HG03108 (cell line): ENCODE results near the gene LTBP2.
A peak's percentile ranks its signal among the peaks of the same experiment; 100 is the strongest.

Source experiments
- ATAC-seq: cut with Tn5 transposase; IDR thresholded peaks from one replicate; pipeline ENCODE4 v1.9.1; 2021; ENCODE audit warnings: moderate library complexity; ENCODE audit not compliant: unreplicated experiment

LTBP2 gene

GRCh38 chr14:74509587-74510222 lies 102.3 kb downstream of the LTBP2 start:
- no peak for ATAC-seq

GRCh38 chr14:74508844-74509428 lies 103.1 kb downstream of the LTBP2 start:
- ATAC-seq, result no peak

- ATAC-seq, result no peak
Observed at GRCh38 chr14:74508292-74508731, 103.7 kb downstream of the LTBP2 start.

GRCh38 chr14:74507840-74508239 lies 104.2 kb downstream of the LTBP2 start:
- no peak for ATAC-seq

- no peak for ATAC-seq
Observed at GRCh38 chr14:74507085-74507484, 105.0 kb downstream of the LTBP2 start.

GRCh38 chr14:74506411-74506851 lies 105.6 kb downstream of the LTBP2 start:
- no peak for ATAC-seq

GRCh38 chr14:74505831-74506230 lies 106.2 kb downstream of the LTBP2 start:
- ATAC-seq, result no peak

- no peak for ATAC-seq
Observed at GRCh38 chr14:74504874-74505720, 106.9 kb downstream of the LTBP2 start.

- no peak for ATAC-seq
Observed at GRCh38 chr14:74504412-74504811, 107.6 kb downstream of the LTBP2 start.

GRCh38 chr14:74503938-74504335 lies 108.1 kb downstream of the LTBP2 start:
- no peak for ATAC-seq

GRCh38 chr14:74503291-74503937 lies 108.6 kb downstream of the LTBP2 start:
- no peak for ATAC-seq

- no peak for ATAC-seq
Observed at GRCh38 chr14:74502236-74503019, 109.6 kb downstream of the LTBP2 start.

- ATAC-seq, result no peak
Observed at GRCh38 chr14:74501691-74502090, 110.3 kb downstream of the LTBP2 start.

GRCh38 chr14:74501135-74501614 lies 110.9 kb downstream of the LTBP2 start:
- no peak for ATAC-seq

- no peak for ATAC-seq
Observed at GRCh38 chr14:74500417-74501134, 111.5 kb downstream of the LTBP2 start.

- no peak for ATAC-seq
Observed at GRCh38 chr14:74495356-74495755, 116.7 kb downstream of the LTBP2 start.

GRCh38 chr14:74493343-74494261 lies 118.4 kb downstream of the LTBP2 start, which contains the start of gene ISCA2:
Gene ISCA2 (plus strand): TSS chr14:74493765. CDS start chr14:74493775, 10 bp downstream.
- peak; percentile 85 for ATAC-seq

GRCh38 chr14:74492776-74493342 lies 119.2 kb downstream of the LTBP2 start, which contains the start of gene NPC2:
Gene NPC2 (minus strand): TSS chr14:74493305. CDS start chr14:74493274, 31 bp downstream.
- peak; percentile 7 for ATAC-seq
